Prostate gland (tissue), 2 donors: ENCODE data around the gene ATF1.
A peak's percentile ranks its signal among the peaks of the same experiment; 100 is the strongest.

Source experiments
- POLR2A ChIP-seq: fragments of 450-650 bp; IDR thresholded peaks from one replicate; pipeline ENCODE4 v1.6.1; 2016; ENCODE audit warnings: antibody characterized with exemption, mild to moderate bottlenecking
- POLR2AphosphoS5 ChIP-seq: sonication (generic); formaldehyde crosslinking; IDR thresholded peaks from one replicate; pipeline ENCODE4 v1.6.1; 2017; ENCODE audit warnings: antibody characterized with exemption
- TF ChIP-seq, protein P1 (sequence below), 4 experiments: fragments of 200-600 bp in 2 of 4; fragments of 450-650 bp in 2 of 4; sonication (generic) in 2 of 4; IDR thresholded peaks; 1 replicate in 3 of 4; 2 replicates in 1 of 4; pipeline ENCODE4 v1.5.1; 2016 to 2019; ENCODE audit warnings: antibody characterized with exemption in 4 of 4, mild to moderate bottlenecking in 2 of 4, moderate library complexity in 2 of 4

DNA sequence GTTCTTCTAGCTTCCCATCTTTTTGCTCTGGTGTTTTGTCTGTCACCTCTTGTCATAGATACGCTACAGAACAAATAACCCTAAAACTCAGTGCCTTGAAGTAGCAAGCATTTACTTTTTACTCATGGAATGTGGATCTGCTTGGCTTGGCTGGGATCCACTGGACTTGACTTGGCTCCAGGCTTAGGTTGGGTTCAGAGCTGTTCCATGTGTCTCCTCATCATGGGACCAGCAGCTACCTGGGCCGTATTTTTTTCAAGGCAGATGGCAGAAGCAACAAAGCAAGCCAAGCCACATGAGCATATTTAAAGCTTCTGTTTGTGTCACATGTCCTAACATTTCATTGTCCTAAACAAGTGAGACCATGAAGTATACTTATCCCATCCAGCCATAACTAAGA lies 48.7 kb upstream of the ATF1 start:
- TF ChIP-seq, protein P1, sequence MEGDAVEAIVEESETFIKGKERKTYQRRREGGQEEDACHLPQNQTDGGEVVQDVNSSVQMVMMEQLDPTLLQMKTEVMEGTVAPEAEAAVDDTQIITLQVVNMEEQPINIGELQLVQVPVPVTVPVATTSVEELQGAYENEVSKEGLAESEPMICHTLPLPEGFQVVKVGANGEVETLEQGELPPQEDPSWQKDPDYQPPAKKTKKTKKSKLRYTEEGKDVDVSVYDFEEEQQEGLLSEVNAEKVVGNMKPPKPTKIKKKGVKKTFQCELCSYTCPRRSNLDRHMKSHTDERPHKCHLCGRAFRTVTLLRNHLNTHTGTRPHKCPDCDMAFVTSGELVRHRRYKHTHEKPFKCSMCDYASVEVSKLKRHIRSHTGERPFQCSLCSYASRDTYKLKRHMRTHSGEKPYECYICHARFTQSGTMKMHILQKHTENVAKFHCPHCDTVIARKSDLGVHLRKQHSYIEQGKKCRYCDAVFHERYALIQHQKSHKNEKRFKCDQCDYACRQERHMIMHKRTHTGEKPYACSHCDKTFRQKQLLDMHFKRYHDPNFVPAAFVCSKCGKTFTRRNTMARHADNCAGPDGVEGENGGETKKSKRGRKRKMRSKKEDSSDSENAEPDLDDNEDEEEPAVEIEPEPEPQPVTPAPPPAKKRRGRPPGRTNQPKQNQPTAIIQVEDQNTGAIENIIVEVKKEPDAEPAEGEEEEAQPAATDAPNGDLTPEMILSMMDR (IDR thresholded peaks at IDR 0.05) = no peak
- no peak for TF ChIP-seq POLR2A
- peak; percentile 48 for TF ChIP-seq POLR2AphosphoS5
